Endothelial cell of umbilical vein (primary cell): ENCODE data around the gene UGCG. TPM values are rescaled to one million over a fixed set of nuclear protein-coding genes. Genes with fewer than 3 reads are reported as not detected.

Source experiments
- BruUV-seq: library from RNA; stranded (reverse); fragments of 400-500 nt; replicated peaks from 2 replicates; lab custom pipeline; 2021; lab: Mats Ljungman, UMichigan
- CTCF ChIA-PET: fragments of 300-600, 350-600 bp; sonication (Branson Sonifier 250); formaldehyde crosslinking; loops from one replicate; lab custom pipeline; 2021; ENCODE audit warnings: antibody characterized with exemption, inconsistent platforms; lab: Charles Lee
- POLR2A ChIA-PET: fragments of 300-600, 350-600 bp; sonication (Branson Sonifier 250); formaldehyde crosslinking; loops from one replicate; lab custom pipeline; 2021; ENCODE audit warnings: antibody characterized with exemption, inconsistent platforms; lab: Charles Lee
- DNase-seq: peaks from one replicate; pipeline ENCODE4 v3.0.0-alpha.2; 2011; ENCODE audit warnings: low read depth, low spot score
- FAIRE-seq: peaks from 2 replicates; lab custom pipeline; 2011; peaks lifted over from hg19 to GRCh38; lab: Jason Lieb, UNC
- H2AFZ ChIP-seq: 2 replicates; pipeline ENCODE4 v1.6.0; 2012; ENCODE audit warnings: low read depth, low read length, control low read depth, inconsistent platforms
- H3K27ac ChIP-seq: 2 replicates; pipeline ENCODE4 v1.5.1; 2011; ENCODE audit warnings: low read depth, mild to moderate bottlenecking, control low read depth, low read length, moderate library complexity; ENCODE audit not compliant: insufficient read depth
- H3K27me3 ChIP-seq, 2 experiments: 2 replicates each; pipeline versions ENCODE4 v1.6.0 to v1.6.1; 2011; ENCODE audit warnings: low read length in 2 of 2, mixed read lengths in 1 of 2; ENCODE audit not compliant: control insufficient read depth in 2 of 2, insufficient read depth in 2 of 2
- H3K36me3 ChIP-seq, 2 experiments: 2 replicates in 1 of 2; 3 replicates in 1 of 2; pipeline ENCODE4 v1.5.1; 2011; ENCODE audit warnings: low read length in 2 of 2, mild to moderate bottlenecking in 1 of 2, moderate library complexity in 1 of 2; ENCODE audit not compliant: control insufficient read depth in 2 of 2, insufficient read depth in 2 of 2; ENCODE audit errors: extremely low read depth in 1 of 2
- H3K4me1 ChIP-seq: 3 replicates; pipeline ENCODE4 v1.5.1; 2011; ENCODE audit warnings: mild to moderate bottlenecking, low read length; ENCODE audit not compliant: control insufficient read depth, insufficient read depth; ENCODE audit errors: extremely low read depth
- H3K4me2 ChIP-seq: 2 replicates; pipeline ENCODE4 v1.6.1; 2011; ENCODE audit warnings: low read length, control low read depth, mixed read lengths; ENCODE audit not compliant: insufficient read depth
- H3K4me3 ChIP-seq, 3 experiments: fragments of 200-600 bp in 1 of 3; sonication (generic), shearing (Covaris generic) in 1 of 3; replicated peaks in 1 of 3; 2 replicates each; pipeline ENCODE4 v1.5.1; 2011 to 2016; ENCODE audit warnings: control low read depth in 3 of 3, low read length in 3 of 3, mild to moderate bottlenecking in 2 of 3, inconsistent platforms in 1 of 3, low read depth in 1 of 3, moderate library complexity in 1 of 3; ENCODE audit not compliant: insufficient read depth in 1 of 3
- H3K79me2 ChIP-seq: 2 replicates; pipeline ENCODE4 v1.6.0; 2012; ENCODE audit warnings: low read length, inconsistent platforms; ENCODE audit not compliant: control insufficient read depth, insufficient read depth
- H3K9ac ChIP-seq: replicated peaks from 2 replicates; pipeline ENCODE3; 2011; ENCODE audit warnings: low read length, control low read depth; ENCODE audit not compliant: insufficient read depth; ENCODE audit errors: extremely low read depth
- H3K9me1 ChIP-seq: replicated peaks from 3 replicates; pipeline ENCODE4 v1.6.0; 2011; ENCODE audit warnings: mild to moderate bottlenecking, low read length; ENCODE audit not compliant: control insufficient read depth, insufficient read depth; ENCODE audit errors: extremely low read depth
- H3K9me3 ChIP-seq: replicated peaks from 2 replicates; pipeline ENCODE4 v1.5.1; 2012; ENCODE audit warnings: low read length, inconsistent platforms; ENCODE audit not compliant: control insufficient read depth, insufficient read depth
- H4K20me1 ChIP-seq: replicated peaks from 2 replicates; pipeline ENCODE3; 2011; ENCODE audit warnings: mild to moderate bottlenecking, low read length; ENCODE audit not compliant: control insufficient read depth, insufficient read depth; ENCODE audit errors: extremely low read depth
- EZH2 ChIP-seq: IDR thresholded peaks from 2 replicates; pipeline ENCODE4 v1.6.1; 2012; ENCODE audit warnings: borderline replicate concordance, low read depth, mild to moderate bottlenecking, moderate library complexity, low read length, inconsistent platforms; ENCODE audit not compliant: severe bottlenecking
- FOS ChIP-seq: IDR thresholded peaks from 2 replicates; pipeline ENCODE4 v1.6.1; 2011; ENCODE audit warnings: mild to moderate bottlenecking, low read length, moderate library complexity, borderline replicate concordance; ENCODE audit not compliant: insufficient read depth
- GATA2 ChIP-seq: IDR thresholded peaks from 2 replicates; pipeline ENCODE4 v1.7.0; 2011; ENCODE audit warnings: low read depth, mild to moderate bottlenecking, moderate library complexity, mixed read lengths, low read length; ENCODE audit not compliant: insufficient read length, insufficient read depth
- JUN ChIP-seq: IDR thresholded peaks from 2 replicates; pipeline ENCODE4 v1.6.1; 2011; ENCODE audit warnings: borderline replicate concordance, low read depth; ENCODE audit not compliant: insufficient read length, insufficient read depth
- MYC ChIP-seq: IDR thresholded peaks from one replicate; pipeline ENCODE4 v1.6.1; 2011; ENCODE audit warnings: mild to moderate bottlenecking, low read depth, low read length
- POLR2A ChIP-seq: IDR thresholded peaks from 2 replicates; pipeline ENCODE4 v1.6.1; 2012; ENCODE audit warnings: low read depth, mild to moderate bottlenecking, control low read depth, low read length
- POLR2AphosphoS5 ChIP-seq: IDR thresholded peaks from 2 replicates; pipeline ENCODE4 v1.6.1; 2012; ENCODE audit warnings: low read depth, mild to moderate bottlenecking, control low read depth, low read length, moderate library complexity; ENCODE audit not compliant: insufficient read depth
- dilution Hi-C: fragments of 300-500 bp; cut with MboI; formaldehyde crosslinking; loops from one replicate; pipeline ENCODE4 v1.15.0; 2019; ENCODE audit warnings: low sequenced_read_pairs; ENCODE audit not compliant: extremely low pct_ligation_motif_present
- intact Hi-C: fragments of 100-400 bp; cut with micrococcal nuclease; formaldehyde crosslinking; loops from one replicate; pipeline ENCODE4 v1.10.0; 2022
- polyA plus RNA-seq, 4 experiments: library from polyadenylated mRNA; depleted of rRNA in 3 of 4; stranded (reverse) in 3 of 4; unstranded in 1 of 4; fragments of >200 nt; gene quantifications; 2 replicates each; pipeline versions ENCODE4 v1.2.1 to v1.2.3, GENCODE V29; 2011 to 2012; ENCODE audit warnings: missing spikeins in 1 of 4
- total RNA-seq: library from RNA; stranded (reverse); gene quantifications from 2 replicates; pipeline ENCODE4 v1.2.3, GENCODE V29; 2021
- TF ChIP-seq, protein P1 (sequence below), 2 donors: IDR thresholded peaks; 1 replicate in 1 of 2; 2 replicates in 1 of 2; pipeline ENCODE4 v1.5.1; 2011; ENCODE audit warnings: low read length in 2 of 2, mild to moderate bottlenecking in 2 of 2, moderate library complexity in 2 of 2, control low read depth in 1 of 2, inconsistent platforms in 1 of 2, low read depth in 1 of 2; ENCODE audit not compliant: insufficient read depth in 1 of 2; ENCODE audit errors: extremely low read depth in 1 of 2
- TF ChIP-seq, protein P2 (sequence below): IDR thresholded peaks from 2 replicates; pipeline ENCODE4 v1.6.1; 2011; ENCODE audit not compliant: insufficient read depth, insufficient read length

Gene UGCG
- total and polyA plus RNA-seq, 2 donors (not counting 3 experiments of a cell fraction or from before 2014, with no cell fraction given) = 28.5 to 38.5 TPM

DNA sequence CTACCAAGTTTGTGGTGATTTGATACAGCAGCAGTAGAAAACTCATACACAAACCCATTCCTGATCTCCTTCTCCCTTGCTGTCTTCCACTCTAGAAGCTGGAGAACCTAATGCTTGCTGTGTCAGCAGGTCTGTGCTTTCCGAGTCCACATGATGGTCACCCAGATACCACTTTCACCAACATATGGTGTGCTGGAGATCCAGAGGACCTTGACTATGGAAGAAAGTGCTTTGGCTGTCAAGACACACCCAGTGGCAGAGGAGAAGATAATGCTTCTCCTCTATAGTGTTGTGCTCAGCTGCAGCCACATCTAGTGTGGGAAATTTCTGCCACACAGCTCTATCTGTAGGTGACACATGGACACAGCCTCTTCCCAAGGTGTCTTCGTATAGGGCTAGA is 67.4 kb downstream of the UGCG start:
- H3K9me1 ChIP-seq = no peaks in the 10 kb centered on the region
- H3K79me2 ChIP-seq = no peaks in the 10 kb centered on the region
- H3K9me3 ChIP-seq = no peaks in the 10 kb centered on the region
- H3K36me3 ChIP-seq = no peaks in the 10 kb centered on the region
- H3K4me1 ChIP-seq = peaks cover 22% of the 10 kb centered on the region
- H3K9ac ChIP-seq = no peak overlapping the region
- no peak overlapping the region for H2AFZ ChIP-seq
- no peaks in the 10 kb centered on the region for H3K27me3 ChIP-seq
- POLR2A ChIA-PET = no interaction called here
- CTCF ChIA-PET = interaction anchor here (0.8 to 1.0 kb wide), 2 partner anchors 31 to 111 kb away, joined by 3 read pairs; no protein-coding TSS in a partner anchor
- TF ChIP-seq, protein P1, sequence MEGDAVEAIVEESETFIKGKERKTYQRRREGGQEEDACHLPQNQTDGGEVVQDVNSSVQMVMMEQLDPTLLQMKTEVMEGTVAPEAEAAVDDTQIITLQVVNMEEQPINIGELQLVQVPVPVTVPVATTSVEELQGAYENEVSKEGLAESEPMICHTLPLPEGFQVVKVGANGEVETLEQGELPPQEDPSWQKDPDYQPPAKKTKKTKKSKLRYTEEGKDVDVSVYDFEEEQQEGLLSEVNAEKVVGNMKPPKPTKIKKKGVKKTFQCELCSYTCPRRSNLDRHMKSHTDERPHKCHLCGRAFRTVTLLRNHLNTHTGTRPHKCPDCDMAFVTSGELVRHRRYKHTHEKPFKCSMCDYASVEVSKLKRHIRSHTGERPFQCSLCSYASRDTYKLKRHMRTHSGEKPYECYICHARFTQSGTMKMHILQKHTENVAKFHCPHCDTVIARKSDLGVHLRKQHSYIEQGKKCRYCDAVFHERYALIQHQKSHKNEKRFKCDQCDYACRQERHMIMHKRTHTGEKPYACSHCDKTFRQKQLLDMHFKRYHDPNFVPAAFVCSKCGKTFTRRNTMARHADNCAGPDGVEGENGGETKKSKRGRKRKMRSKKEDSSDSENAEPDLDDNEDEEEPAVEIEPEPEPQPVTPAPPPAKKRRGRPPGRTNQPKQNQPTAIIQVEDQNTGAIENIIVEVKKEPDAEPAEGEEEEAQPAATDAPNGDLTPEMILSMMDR (IDR thresholded peaks at IDR 0.05; ENCODE audit: extremely low read depth in 1 of 2, insufficient read depth in 1 of 2, low read depth in 1 of 2, low read length in 2 of 2) = no peak
- TF ChIP-seq EZH2 = no peak
- TF ChIP-seq GATA2 = no peak
- no peak for TF ChIP-seq JUN
- TF ChIP-seq POLR2AphosphoS5 = no peak
- TF ChIP-seq POLR2A = no peak
- TF ChIP-seq MYC = no peak
- TF ChIP-seq FOS = no peak
- TF ChIP-seq, protein P2, sequence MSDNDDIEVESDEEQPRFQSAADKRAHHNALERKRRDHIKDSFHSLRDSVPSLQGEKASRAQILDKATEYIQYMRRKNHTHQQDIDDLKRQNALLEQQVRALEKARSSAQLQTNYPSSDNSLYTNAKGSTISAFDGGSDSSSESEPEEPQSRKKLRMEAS = no peak
- dilution Hi-C loops (no loop called here), intact Hi-C loops (no loop called here)
- BruUV-seq = no TSS peak
- H3K4me2 ChIP-seq = no peak overlapping the region
- no peak overlapping the region for H3K27ac ChIP-seq
- DNase-seq = no peak
- H3K4me3 ChIP-seq = no peak overlapping the region
- no peak for FAIRE-seq
- no peaks in the 10 kb centered on the region for H4K20me1 ChIP-seq
